Activated B cell treated with CpG ODN at 0.5 μM for 24 hours (primary cell): ENCODE data around the gene YAP1. TPM values are rescaled to one million over a fixed set of nuclear protein-coding genes. Genes with fewer than 3 reads are reported as not detected.

Source experiments
- ATAC-seq: fragments of 200-7000 bp; cut with Tn5 transposase; one replicate; pipeline ENCODE4 v1.10.0; 2021; ENCODE audit warnings: low read depth, mild to moderate bottlenecking, moderate library complexity
- CTCF ChIA-PET: fragments of 350-600 bp; sonication (Branson Sonifier 250); formaldehyde crosslinking; loops from one replicate; lab custom pipeline; 2021; ENCODE audit warnings: antibody characterized with exemption; lab: Charles Lee
- POLR2A ChIA-PET: fragments of 350-600 bp; sonication (Branson Sonifier 250); formaldehyde crosslinking; loops from one replicate; lab custom pipeline; 2021; ENCODE audit warnings: antibody characterized with exemption; lab: Charles Lee
- DNase-seq: peaks from one replicate; pipeline ENCODE4 v3.0.0; 2022
- H3K27ac Mint-ChIP-seq: one replicate; pipeline ENCODE4 v1.8.0; 2020; ENCODE audit warnings: mixed read lengths
- H3K27me3 Mint-ChIP-seq: one replicate; pipeline ENCODE4 v1.8.0; 2021; ENCODE audit warnings: mixed read lengths
- H3K36me3 Mint-ChIP-seq: one replicate; pipeline ENCODE4 v1.8.0; 2021; ENCODE audit warnings: low read depth, mixed read lengths
- H3K4me1 Mint-ChIP-seq: one replicate; pipeline ENCODE4 v1.8.0; 2021; ENCODE audit warnings: mixed read lengths
- H3K4me3 Mint-ChIP-seq: one replicate; pipeline ENCODE4 v1.8.0; 2020; ENCODE audit warnings: mild to moderate bottlenecking, mixed read lengths
- H3K9me3 Mint-ChIP-seq: one replicate; pipeline ENCODE4 v1.8.0; 2020; ENCODE audit warnings: mixed read lengths
- CTCF ChIP-seq: fragments of 200-600 bp; IDR thresholded peaks from one replicate; pipeline ENCODE4 v1.8.0; 2022; ENCODE audit warnings: antibody characterized with exemption, mild to moderate bottlenecking
- intact Hi-C: fragments of 100-400 bp; cut with micrococcal nuclease; formaldehyde crosslinking; loops from one replicate; pipeline ENCODE4 v1.15.1; 2024
- total RNA-seq: library from RNA; stranded (reverse); gene quantifications from 2 replicates; pipeline ENCODE4 v1.2.3, GENCODE V29; 2022

The YAP1 gene
- total RNA-seq, 1 donor from 2014 or later: not detected

- Mint-ChIP-seq H3K4me3 (no peak overlapping the region), H3K36me3 (no peaks in the 10 kb centered on the region), H3K9me3 (peaks cover 20% of the 10 kb centered on the region), H3K4me1 (no peaks in the 10 kb centered on the region), H3K27me3 (peaks cover 2% of the 10 kb centered on the region), H3K27ac (no peak overlapping the region)
- no peak for DNase-seq
- intact Hi-C loops: no loop called here
- no peak for TF ChIP-seq CTCF
- ATAC-seq: no peak
- ChIA-PET POLR2A (no interaction called here), CTCF (no interaction called here)
Measured at GRCh38 chr11:102071497-102072472, 38.5 kb upstream of the YAP1 start.

GRCh38 chr11:102073253-102073652 lies 37.0 kb upstream of the YAP1 start:
- Mint-ChIP-seq H3K9me3 (peaks cover 20% of the 10 kb centered on the region), H3K27ac (no peak overlapping the region), H3K36me3 (no peaks in the 10 kb centered on the region), H3K4me1 (no peaks in the 10 kb centered on the region), H3K4me3 (no peak overlapping the region), H3K27me3 (peaks cover 2% of the 10 kb centered on the region)
- DNase-seq (no peak), ATAC-seq (no peak)
- ChIA-PET CTCF (no interaction called here), POLR2A (no interaction called here)
- TF ChIP-seq CTCF: no peak
- intact Hi-C loops: no loop called here

GRCh38 chr11:102079625-102080024 lies 30.6 kb upstream of the YAP1 start:
- Mint-ChIP-seq H3K36me3 (no peaks in the 10 kb centered on the region), H3K4me3 (no peak overlapping the region), H3K9me3 (no peaks in the 10 kb centered on the region), H3K4me1 (no peaks in the 10 kb centered on the region), H3K27me3 (peaks cover 5% of the 10 kb centered on the region), H3K27ac (no peak overlapping the region)
- DNase-seq (no peak), ATAC-seq (no peak)
- no peak for TF ChIP-seq CTCF
- ChIA-PET POLR2A (no interaction called here), CTCF (no interaction called here)
- intact Hi-C loops: no loop called here

GRCh38 chr11:102081313-102081712 lies 28.9 kb upstream of the YAP1 start:
- Mint-ChIP-seq H3K4me1 (no peaks in the 10 kb centered on the region), H3K9me3 (no peaks in the 10 kb centered on the region), H3K4me3 (no peak overlapping the region), H3K36me3 (no peaks in the 10 kb centered on the region), H3K27ac (no peak overlapping the region), H3K27me3 (peaks cover 3% of the 10 kb centered on the region)
- ATAC-seq (no peak), DNase-seq (no peak)
- intact Hi-C loops: no loop called here
- TF ChIP-seq CTCF: no peak
- ChIA-PET CTCF (no interaction called here), POLR2A (no interaction called here)

GRCh38 chr11:102085864-102086551 lies 24.2 kb upstream of the YAP1 start:
- H3K4me1 Mint-ChIP-seq: no peaks in the 10 kb centered on the region
- CTCF ChIA-PET: no interaction called here

More at GRCh38 chr11:102085864-102086551, 24.2 kb upstream of the YAP1 start:
- no peak for TF ChIP-seq CTCF
- no peak overlapping the region for H3K27ac Mint-ChIP-seq
- H3K4me3 Mint-ChIP-seq: no peak overlapping the region
- POLR2A ChIA-PET: no interaction called here
- intact Hi-C loops: no loop called here
- ATAC-seq: no peak
- no peaks in the 10 kb centered on the region for H3K36me3 Mint-ChIP-seq
- no peaks in the 10 kb centered on the region for H3K9me3 Mint-ChIP-seq
- H3K27me3 Mint-ChIP-seq: no peaks in the 10 kb centered on the region
- DNase-seq: no peak
